HUDEP-2 (cell line): Measurements from ENCODE around the gene STK11.
"Not testable (repeated sequence)": the region's sequence is repeated elsewhere in the genome, so short reads cannot be mapped to it uniquely, and the experiment has no call there.

ENCODE experiments used
- DNase-seq, 76 experiments: peaks; one replicate each; lab custom pipeline; 2025; ENCODE audit not compliant: unreplicated experiment in 76 of 76; lab: John Stamatoyannopoulos, UW

STK11 gene

GRCh38 chr19:1169411-1169791, 36.2 kb upstream of the STK11 start:
- no peak for DNase-seq

DNA sequence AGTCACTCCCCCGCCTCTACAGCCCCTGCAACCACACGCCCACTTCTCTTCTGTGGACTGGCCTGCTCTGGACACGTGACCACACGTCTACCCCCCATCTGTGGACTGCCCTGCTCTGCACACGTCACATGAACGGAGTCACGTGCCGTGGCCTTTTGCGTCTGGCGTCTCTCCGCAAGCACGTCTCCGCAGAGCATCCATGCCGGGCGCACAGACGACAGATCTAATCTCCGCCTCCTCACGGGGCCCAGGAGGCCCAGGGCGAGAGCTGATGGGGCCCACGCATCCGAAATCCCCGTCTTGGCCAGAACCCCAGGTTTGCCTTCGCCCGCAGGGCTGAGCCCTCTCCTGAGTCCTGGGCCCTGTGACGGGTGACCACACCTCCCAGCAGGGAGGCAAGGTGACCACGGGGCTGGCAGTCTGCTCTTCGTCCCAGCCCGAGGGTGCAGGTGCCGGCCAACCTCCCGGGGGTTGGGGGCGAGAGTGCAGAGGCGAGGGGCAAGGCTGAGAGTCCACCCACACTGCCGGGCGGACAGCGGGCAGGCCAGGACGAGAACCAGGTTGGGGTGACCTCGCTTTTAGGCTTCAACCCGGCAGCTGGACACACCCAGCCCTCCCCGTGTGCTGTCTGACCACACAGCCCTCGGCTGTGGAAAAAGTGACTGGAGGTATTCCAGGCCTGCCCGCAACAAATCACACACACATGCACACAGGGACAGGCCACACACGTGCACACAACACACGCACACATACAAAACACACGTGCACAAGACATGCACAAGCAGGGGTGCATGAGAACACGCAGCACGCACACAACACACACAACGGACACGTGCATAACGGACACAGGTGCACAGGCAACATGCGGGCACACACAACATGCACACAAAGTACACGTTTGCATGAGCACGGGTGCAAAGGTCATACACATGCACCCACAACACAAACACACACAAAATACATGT, 35.4 kb upstream of the STK11 start:
- DNase-seq = peak in 5 of 76 experiments; percentile 22 to 51 (median 26)

GRCh38 chr19:1170938-1171754, 34.4 kb upstream of the STK11 start:
- DNase-seq = no peak

DNA sequence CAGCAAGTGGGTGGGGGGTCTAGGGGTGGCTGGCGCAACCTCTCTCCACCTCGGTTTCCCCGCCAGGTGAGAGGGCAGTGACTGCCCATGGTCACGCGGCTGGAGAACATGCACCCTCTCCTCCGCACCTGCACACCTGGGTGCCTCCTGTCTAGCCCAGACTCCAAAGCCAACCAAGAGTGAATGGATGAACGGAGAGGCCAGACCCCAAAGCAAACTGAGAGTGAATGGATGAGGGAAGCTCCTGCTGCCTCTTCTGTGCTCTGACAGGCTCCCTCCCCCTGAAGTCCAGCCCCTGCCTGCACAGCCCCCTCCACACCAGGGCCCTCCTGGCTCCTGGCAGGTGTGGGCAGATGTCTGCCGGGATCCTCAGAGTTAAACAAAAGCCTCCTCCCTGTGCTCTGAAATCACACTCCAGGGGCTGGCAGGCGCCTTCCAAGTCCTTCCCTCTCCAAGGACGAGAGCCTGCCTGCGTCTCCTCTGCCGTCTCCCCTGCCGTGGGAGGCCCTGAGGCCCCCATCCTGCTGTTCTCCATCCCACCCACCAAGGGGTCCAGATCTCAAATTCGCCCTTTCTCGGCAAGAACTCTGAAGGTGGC, 33.7 kb upstream of the STK11 start:
- no peak for DNase-seq

DNA sequence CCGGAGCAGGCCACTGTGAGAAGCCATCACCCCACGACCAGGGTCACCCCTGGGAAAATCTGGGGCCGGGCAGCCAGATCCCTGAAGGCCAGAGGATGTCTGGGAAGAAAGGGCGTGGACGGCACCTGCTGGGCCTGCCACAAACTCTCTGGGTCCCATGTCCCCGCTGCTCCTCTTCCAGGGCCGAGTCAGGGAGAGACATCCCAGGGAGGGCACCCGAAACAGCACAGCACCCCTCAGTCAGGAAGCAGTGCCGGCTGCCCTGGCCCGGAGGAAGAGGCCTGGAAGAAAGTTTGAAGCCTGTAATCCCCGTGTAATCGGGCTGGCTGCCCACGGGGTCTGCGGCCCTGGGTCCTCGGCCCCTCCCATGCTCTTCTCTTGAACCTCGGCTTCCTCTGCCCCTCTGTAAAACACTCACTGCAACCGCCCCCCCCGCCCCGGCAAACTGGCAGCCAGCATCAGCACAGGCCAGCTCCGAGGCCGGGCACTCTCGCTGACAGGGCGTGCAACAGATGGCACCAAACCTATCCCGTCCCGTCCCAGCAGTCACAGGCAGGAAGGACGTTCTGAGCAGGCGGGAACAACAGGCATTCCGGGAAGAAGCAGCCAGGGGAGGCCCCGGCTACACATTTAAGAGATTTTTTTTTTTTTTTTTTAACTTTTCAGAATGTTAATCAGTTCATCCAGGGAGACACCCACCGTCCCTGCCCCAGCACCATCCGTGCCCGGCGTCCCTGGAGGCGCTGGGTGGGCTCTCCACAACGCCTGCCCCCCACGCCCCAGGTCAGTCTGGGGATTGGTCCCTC, 33.0 kb upstream of the STK11 start:
- no peak for DNase-seq

- peak in 2 of 76 experiments; percentile 11 to 34 for DNase-seq
Observed at GRCh38 chr19:1173159-1173844, 32.3 kb upstream of the STK11 start.

DNA sequence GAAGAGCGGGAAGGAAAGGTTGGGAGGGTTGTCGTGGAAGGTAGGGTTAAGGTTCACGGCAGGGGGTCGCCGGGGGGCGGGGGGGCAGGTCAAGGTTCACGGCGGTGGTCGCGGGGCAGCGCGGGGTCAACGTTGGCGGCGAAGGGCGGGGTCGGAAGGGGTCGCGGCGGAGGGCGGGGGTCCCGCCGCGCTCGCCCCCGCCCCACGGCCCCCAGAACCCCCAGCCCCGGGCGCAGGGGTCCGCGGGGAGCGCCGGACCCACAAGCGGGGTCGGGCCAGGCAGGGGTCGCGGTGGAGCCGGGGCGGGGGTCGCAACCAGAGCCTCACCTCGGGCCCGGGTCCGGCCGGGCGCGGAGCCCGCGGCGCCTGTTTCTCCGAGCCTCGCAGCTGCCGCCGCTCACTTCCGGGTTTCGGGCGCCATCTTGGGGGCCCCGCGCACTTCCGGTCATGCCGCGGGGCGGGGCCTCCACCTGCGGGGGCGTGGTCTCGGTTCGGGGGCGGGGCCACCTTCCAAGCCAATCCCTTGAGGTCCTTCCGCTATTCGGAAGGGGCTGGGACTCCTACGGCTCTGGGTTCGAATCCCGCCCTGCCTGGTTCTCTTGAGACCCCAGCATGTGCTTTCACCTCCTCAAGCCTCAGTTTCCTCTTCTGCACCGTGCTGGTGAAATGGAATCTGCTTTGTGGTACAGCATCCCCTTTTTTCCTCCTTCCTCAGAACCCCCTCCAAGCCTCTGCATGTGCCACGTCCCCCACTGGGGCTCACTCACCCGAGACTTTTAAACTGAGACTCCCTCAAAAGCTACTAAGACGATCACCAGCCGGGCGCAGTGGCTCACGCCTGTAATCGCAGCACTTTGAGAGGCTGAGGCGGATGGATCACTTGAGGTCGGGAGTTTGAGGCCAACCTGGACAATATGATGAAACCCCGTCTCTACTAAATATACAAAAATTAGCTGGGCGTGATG, 31.5 kb upstream of the STK11 start, which contains the start of gene SBNO2:
Gene SBNO2, minus strand, starts transcription at position 424 of the 965 bp plus-strand sequence. CDS start 19,992 bp downstream, outside the sequence.
- peak in 75 of 76 experiments; percentile 36 to 98 (median 92) for DNase-seq

DNA sequence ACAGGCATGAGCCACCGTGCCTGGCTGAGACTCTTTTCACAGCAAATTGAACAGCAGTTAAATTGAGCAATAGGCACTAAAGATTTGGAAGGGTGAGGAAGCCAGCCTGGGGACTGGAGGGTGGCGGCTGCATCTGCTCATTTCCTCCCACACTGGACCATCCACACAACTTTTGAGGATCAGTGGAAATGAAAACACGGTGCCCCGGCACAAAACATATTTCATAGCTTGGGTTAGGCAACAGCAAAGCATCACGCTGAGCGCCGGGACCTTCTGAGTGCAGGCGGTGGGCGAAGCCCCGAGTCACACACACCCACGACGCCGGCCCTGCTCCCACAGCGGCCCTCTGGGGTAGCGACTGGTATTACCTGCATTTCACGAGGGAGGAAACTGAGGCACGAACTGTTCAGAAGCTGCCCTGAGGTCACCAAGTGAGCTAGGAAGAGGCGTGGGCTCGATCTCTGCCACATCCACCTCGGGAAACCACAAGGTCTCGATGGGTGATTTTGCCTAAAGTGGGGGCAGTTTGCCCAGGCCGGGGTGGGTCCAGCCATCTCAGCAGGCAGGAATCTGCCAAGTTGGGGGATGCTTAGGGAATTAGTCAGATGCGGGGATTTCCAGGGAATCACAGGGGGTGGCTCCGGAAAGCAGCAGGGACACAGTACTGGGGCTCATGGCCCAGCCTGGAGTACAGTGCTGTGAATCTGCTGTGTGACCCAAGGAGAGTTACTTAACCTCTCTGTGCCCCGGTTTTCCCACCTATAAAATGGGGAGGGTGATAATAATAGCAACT, 28.1 kb upstream of the STK11 start:
- no peak for DNase-seq

- no peak for DNase-seq
Observed at GRCh38 chr19:1181606-1182005, 24.0 kb upstream of the STK11 start.

- DNase-seq = no peak
Observed at GRCh38 chr19:1182068-1182467, 23.5 kb upstream of the STK11 start.

DNA sequence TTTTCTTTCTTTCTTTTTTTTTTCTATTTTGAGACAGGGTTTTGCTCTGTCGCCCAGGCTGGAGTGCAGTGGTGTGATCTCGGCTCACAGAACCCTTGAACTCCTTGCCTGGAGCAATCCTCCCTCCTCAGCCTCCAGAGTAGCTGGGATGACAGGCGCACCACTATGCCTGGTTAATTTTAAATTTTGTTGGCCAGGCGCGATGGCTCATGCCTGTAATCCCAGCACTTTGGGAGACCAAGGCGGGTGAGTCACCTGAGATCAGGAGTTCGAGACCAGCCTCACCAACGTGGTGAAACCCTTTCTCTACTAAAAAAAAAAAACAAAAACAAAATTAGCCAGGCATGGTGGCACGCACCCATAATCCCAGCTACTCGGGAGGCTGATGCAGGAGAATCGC, 22.9 kb upstream of the STK11 start:
- no peak for DNase-seq

GRCh38 chr19:1183543-1184172, 21.9 kb upstream of the STK11 start:
- DNase-seq = no peak

- peak in 3 of 76 experiments; percentile 6 to 33 (median 25) for DNase-seq
Observed at GRCh38 chr19:1189419-1189818, 16.2 kb upstream of the STK11 start.

GRCh38 chr19:1199531-1199930, 6.0 kb upstream of the STK11 start:
- no peak for DNase-seq

DNA sequence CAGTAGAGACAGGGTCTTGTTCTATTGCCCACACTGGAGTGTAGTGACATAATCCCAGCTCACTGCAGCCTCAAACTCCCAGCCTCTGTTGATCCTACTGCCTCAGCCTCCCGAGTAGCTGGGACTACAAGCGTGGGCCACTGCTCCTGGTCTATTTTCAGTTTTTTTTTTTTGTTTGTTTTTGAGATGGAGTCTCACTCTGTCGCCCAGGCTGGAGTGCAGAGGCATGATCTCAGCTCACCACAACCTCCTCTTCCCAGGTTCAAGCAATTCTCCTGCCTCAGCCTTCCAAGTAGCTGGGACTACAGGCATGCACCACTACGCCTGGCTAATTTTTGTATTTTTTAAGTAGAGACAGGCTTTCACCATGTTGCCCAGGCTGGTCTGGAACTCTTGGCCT, 5.0 kb upstream of the STK11 start:
- not testable (repeated sequence) for DNase-seq

GRCh38 chr19:1206150-1206863, 729 bp downstream of the STK11 start:
- peak in 6 of 76 experiments; percentile 18 to 61 (median 46) for DNase-seq
